ENCODE results near the gene NTM.
A peak's percentile ranks its signal among the peaks of the same experiment; 100 is the strongest.

DNA sequence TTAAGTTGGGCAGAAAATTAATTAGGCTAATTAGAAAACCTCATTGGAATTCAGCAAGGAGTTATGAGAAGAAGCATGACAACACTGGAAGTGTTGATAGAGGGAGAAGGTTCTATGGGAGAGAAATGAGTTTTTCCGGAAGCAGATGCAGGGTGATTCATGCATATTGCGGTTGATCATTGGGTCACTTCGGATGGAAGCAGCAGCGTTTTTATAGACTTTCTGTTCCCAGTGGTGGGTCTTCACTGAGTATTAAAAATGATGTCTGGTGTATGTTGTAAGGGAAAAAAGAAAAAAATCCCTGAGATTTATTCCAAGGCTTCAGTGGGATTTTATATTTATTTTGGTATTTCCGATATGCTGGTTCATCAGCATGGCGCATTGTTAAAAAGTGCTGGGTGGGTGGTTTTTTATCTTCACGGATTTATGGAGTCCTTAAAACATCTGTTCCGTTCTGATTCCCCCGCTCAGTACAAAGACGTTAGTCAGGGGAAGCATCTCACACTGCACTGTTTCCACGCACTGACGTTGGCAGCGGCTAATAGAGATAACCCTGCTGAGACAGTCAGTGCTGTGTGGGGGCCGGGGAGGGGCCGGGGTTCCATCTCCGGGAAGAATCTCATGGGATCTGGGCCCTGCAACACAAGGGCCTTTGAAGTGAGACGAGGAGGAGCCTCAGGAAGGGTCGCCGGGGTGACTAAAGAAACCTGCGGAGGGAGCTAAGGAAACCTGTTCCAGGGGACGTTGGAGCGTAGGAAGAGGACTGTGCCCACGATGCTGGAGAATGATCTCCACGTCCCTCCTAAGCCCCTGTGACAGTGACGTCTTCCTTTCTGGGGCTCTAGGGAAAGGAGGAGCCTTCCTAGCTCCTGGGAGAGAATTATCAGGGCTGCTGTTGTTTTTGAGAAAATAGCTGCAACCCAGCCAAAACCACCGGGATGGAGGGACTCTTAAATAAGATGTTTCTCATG is 390.0 kb downstream of the NTM start:
- TF ChIP-seq, protein P1, sequence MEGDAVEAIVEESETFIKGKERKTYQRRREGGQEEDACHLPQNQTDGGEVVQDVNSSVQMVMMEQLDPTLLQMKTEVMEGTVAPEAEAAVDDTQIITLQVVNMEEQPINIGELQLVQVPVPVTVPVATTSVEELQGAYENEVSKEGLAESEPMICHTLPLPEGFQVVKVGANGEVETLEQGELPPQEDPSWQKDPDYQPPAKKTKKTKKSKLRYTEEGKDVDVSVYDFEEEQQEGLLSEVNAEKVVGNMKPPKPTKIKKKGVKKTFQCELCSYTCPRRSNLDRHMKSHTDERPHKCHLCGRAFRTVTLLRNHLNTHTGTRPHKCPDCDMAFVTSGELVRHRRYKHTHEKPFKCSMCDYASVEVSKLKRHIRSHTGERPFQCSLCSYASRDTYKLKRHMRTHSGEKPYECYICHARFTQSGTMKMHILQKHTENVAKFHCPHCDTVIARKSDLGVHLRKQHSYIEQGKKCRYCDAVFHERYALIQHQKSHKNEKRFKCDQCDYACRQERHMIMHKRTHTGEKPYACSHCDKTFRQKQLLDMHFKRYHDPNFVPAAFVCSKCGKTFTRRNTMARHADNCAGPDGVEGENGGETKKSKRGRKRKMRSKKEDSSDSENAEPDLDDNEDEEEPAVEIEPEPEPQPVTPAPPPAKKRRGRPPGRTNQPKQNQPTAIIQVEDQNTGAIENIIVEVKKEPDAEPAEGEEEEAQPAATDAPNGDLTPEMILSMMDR (conservative IDR thresholded peaks at IDR 0.05 in 1 of 2, IDR thresholded peaks at IDR 0.05 in 1 of 2; ENCODE audit: low read depth in 1 of 2, low read length in 2 of 2), result peak in 1 of 2 donors; percentile 12
- TF ChIP-seq EZH2 (IDR thresholded peaks at IDR 0.05; ENCODE audit: low read length, missing control alignments), result no peak
